ENCODE measurements around the gene HSPBP1. TPM values are rescaled to one million over a fixed set of nuclear protein-coding genes. Genes with fewer than 3 reads are reported as not detected.

HSPBP1 gene
- total RNA-seq, 4 donors from 2014 or later: 28.5 to 44.0 (median 32.2) TPM

- intact Hi-C loops (cut with DNase I): loop anchor here (10.0 kb wide), 1 partner anchor 109 kb away; no protein-coding TSS in a partner anchor
- Histone ChIP-seq H3K36me3 (peaks cover 3 to 69% (median 47%) of the 10 kb centered on the region in 4 donors), H3K27ac (replicated peaks in 1 of 4) (no peak overlapping the region), H3K9me3 (no peaks in the 10 kb centered on the region), H3K4me3 (no peak overlapping the region), H3K4me1 (peaks cover 9 to 12% (median 10%) of the 10 kb centered on the region in 4 donors), H3K27me3 (no peaks in the 10 kb centered on the region)
- WGBS: 92% methylated on average over 17 of the region's 17 CpGs
- TF ChIP-seq POLR2A (IDR thresholded peaks at IDR 0.05; ENCODE audit: low read depth): no peak
- no peak for TF ChIP-seq POLR2AphosphoS5 (IDR thresholded peaks at IDR 0.05)
- TF ChIP-seq CTCF (IDR thresholded peaks at IDR 0.05): no peak
- no peak for TF ChIP-seq EP300 (IDR thresholded peaks at IDR 0.05)
- no peak for DNase-seq (ENCODE audit: extremely low spot score)
Measured at GRCh38 chr19:55305983-55306562, 26.2 kb upstream of the HSPBP1 start.

GRCh38 chr19:55305491-55305890 lies 25.6 kb upstream of the HSPBP1 start:
- no peak overlapping the region for H3K4me3 ChIP-seq
- WGBS: 72% methylated on average over 7 of the region's 9 CpGs
- intact Hi-C loops (cut with DNase I): loop anchor here (10.0 kb wide), 1 partner anchor 109 kb away; no protein-coding TSS in a partner anchor
- no peaks in the 10 kb centered on the region for H3K9me3 ChIP-seq
- no peaks in the 10 kb centered on the region for H3K27me3 ChIP-seq
- H3K27ac ChIP-seq (replicated peaks in 1 of 4): no peak overlapping the region
- no peak for DNase-seq (ENCODE audit: extremely low spot score)
- TF ChIP-seq EP300 (IDR thresholded peaks at IDR 0.05) (no peak), POLR2AphosphoS5 (IDR thresholded peaks at IDR 0.05) (no peak), POLR2A (IDR thresholded peaks at IDR 0.05; ENCODE audit: low read depth) (no peak), CTCF (IDR thresholded peaks at IDR 0.05) (no peak)
- H3K4me1 ChIP-seq: peaks cover 9 to 12% (median 10%) of the 10 kb centered on the region in 4 donors
- H3K36me3 ChIP-seq: peaks cover 3 to 69% (median 46%) of the 10 kb centered on the region in 4 donors

GRCh38 chr19:55304980-55305379 lies 25.1 kb upstream of the HSPBP1 start:
- WGBS: 81% methylated on average over 12 of the region's 14 CpGs
- no peak for TF ChIP-seq POLR2AphosphoS5 (IDR thresholded peaks at IDR 0.05)
- TF ChIP-seq EP300 (IDR thresholded peaks at IDR 0.05): no peak
- TF ChIP-seq POLR2A (IDR thresholded peaks at IDR 0.05; ENCODE audit: low read depth): no peak
- TF ChIP-seq CTCF (IDR thresholded peaks at IDR 0.05): no peak
- intact Hi-C loops (cut with DNase I): loop anchor here (5.0 to 10.0 kb wide), 3 partner anchors 37 to 110 kb away; partner anchors contain the start of gene TMEM238
- Histone ChIP-seq H3K27me3 (no peaks in the 10 kb centered on the region), H3K9me3 (no peaks in the 10 kb centered on the region), H3K4me1 (peaks cover 9 to 12% (median 10%) of the 10 kb centered on the region in 4 donors), H3K36me3 (peaks cover 3 to 71% (median 43%) of the 10 kb centered on the region in 4 donors), H3K27ac (replicated peaks in 1 of 4) (no peak overlapping the region), H3K4me3 (no peak overlapping the region)
- no peak for DNase-seq (ENCODE audit: extremely low spot score)

- Histone ChIP-seq H3K4me3 (no peak overlapping the region), H3K36me3 (peaks cover 3 to 70% (median 40%) of the 10 kb centered on the region in 4 donors), H3K27me3 (no peaks in the 10 kb centered on the region), H3K9me3 (no peaks in the 10 kb centered on the region), H3K27ac (replicated peaks in 1 of 4) (no peak overlapping the region), H3K4me1 (peaks cover 9 to 12% (median 10%) of the 10 kb centered on the region in 4 donors)
- DNase-seq (ENCODE audit: extremely low spot score): no peak
- TF ChIP-seq EP300 (IDR thresholded peaks at IDR 0.05) (no peak), POLR2A (IDR thresholded peaks at IDR 0.05; ENCODE audit: low read depth) (no peak), CTCF (IDR thresholded peaks at IDR 0.05) (no peak), POLR2AphosphoS5 (IDR thresholded peaks at IDR 0.05) (no peak)
- 91% methylated on average over 30 of the region's 39 CpGs for WGBS
- intact Hi-C loops (cut with DNase I): loop anchor here (5.0 to 10.0 kb wide), 3 partner anchors 38 to 110 kb away; partner anchors contain the start of gene TMEM238
Measured at GRCh38 chr19:55304279-55304978, 24.5 kb upstream of the HSPBP1 start.
